ENCODE data around the gene IL16. TPM values are rescaled to one million over a fixed set of nuclear protein-coding genes. Genes with fewer than 3 reads are reported as not detected.

IL16 gene
- under 0.01 and 0.43 TPM in 2 replicates for total RNA-seq

DNA sequence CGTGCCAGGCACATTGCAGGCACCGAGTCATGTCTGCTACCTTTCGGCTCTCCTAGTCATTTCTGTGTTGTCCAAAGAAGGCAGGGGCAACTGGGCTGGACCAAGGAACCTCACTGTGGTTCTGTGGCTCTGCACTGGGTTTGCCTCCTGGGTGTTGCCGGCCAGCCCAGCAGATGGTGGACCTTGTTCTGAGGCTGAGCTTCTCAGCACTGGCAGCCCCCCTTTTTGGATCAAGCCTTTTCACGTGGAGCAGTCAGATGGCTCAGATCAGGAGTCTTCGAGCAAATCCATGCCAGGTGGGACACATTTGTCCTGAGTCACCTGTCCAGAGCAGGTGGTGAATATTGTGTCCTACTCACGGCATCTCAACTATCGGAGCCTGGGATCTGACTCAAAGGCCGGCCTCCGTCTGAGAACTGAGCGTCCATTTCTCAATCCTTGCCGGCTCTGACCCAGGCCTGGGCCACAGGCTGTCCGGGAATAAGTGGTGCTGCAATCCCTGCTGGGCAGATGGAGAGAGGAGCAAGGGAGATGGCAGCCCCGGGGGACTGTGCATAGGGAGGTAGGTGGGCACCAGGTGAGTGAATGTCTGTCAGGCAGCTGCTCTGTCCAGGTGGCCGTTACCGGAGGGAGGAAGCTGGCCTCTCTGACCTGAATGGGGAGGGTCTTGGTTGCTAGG, at the start of gene IL16:
TSS of gene IL16 (plus strand) at position 304 of the 679 bp plus-strand sequence. CDS start 28,521 bp downstream, outside the sequence.

GRCh38 chr15:81323944-81324881, 127.5 kb downstream of the IL16 start, which contains the start of gene STARD5:
STARD5 (minus strand) TSS chr15:81324141; CDS start chr15:81324099, 42 bp downstream.

Other genes with a start within 250 kb of the IL16 start
- 17.8 and 27.5 TPM in 2 replicates for gene MESD, start 207.1 kb upstream of the IL16 start, total RNA-seq
- 14.9 and 28.1 TPM in 2 replicates for gene TLNRD1, start 196.0 kb upstream of the IL16 start, total RNA-seq
- gene CFAP161, start 62.6 kb upstream of the IL16 start, total RNA-seq, result 0.39 TPM in 1 of 2 replicates, not detected in the other
- gene STARD5, start 127.3 kb downstream of the IL16 start, total RNA-seq, result 5.7 and 7.9 TPM in 2 replicates
- not detected in 2 replicates for gene TMC3, start 177.3 kb downstream of the IL16 start, total RNA-seq

Measured in placental epithelial cell (primary cell).